ENCODE data around the gene NUDT19.

- TF ChIP-seq, protein P1, sequence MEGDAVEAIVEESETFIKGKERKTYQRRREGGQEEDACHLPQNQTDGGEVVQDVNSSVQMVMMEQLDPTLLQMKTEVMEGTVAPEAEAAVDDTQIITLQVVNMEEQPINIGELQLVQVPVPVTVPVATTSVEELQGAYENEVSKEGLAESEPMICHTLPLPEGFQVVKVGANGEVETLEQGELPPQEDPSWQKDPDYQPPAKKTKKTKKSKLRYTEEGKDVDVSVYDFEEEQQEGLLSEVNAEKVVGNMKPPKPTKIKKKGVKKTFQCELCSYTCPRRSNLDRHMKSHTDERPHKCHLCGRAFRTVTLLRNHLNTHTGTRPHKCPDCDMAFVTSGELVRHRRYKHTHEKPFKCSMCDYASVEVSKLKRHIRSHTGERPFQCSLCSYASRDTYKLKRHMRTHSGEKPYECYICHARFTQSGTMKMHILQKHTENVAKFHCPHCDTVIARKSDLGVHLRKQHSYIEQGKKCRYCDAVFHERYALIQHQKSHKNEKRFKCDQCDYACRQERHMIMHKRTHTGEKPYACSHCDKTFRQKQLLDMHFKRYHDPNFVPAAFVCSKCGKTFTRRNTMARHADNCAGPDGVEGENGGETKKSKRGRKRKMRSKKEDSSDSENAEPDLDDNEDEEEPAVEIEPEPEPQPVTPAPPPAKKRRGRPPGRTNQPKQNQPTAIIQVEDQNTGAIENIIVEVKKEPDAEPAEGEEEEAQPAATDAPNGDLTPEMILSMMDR (IDR thresholded peaks at IDR 0.05), result no peak
- no peak for TF ChIP-seq POLR2A (IDR thresholded peaks at IDR 0.05)
Observed at GRCh38 chr19:32743447-32743846, 51.8 kb downstream of the NUDT19 start.
